Astrocyte of the cerebellum (primary cell): Measurements from ENCODE around the gene RNLS.

ENCODE experiments used
- DNase-seq: peaks from one replicate; pipeline ENCODE4 v3.0.0-alpha.2; 2011; ENCODE audit warnings: low read depth
- H3K4me3 ChIP-seq: 2 replicates; pipeline ENCODE4 v1.5.1; 2011; ENCODE audit warnings: mild to moderate bottlenecking, low read depth, low read length, moderate library complexity
- in situ Hi-C: cut with HindIII; loops from 2 replicates; pipeline ENCODE4 v1.10.0; 2017; ENCODE audit warnings: low sequenced_read_pairs
- TF ChIP-seq, protein P1 (sequence below): IDR thresholded peaks from 2 replicates; pipeline ENCODE4 v1.5.1; 2012; ENCODE audit warnings: low read length, low read depth, moderate library complexity, mild to moderate bottlenecking; ENCODE audit errors: missing control alignments

The RNLS gene

DNA sequence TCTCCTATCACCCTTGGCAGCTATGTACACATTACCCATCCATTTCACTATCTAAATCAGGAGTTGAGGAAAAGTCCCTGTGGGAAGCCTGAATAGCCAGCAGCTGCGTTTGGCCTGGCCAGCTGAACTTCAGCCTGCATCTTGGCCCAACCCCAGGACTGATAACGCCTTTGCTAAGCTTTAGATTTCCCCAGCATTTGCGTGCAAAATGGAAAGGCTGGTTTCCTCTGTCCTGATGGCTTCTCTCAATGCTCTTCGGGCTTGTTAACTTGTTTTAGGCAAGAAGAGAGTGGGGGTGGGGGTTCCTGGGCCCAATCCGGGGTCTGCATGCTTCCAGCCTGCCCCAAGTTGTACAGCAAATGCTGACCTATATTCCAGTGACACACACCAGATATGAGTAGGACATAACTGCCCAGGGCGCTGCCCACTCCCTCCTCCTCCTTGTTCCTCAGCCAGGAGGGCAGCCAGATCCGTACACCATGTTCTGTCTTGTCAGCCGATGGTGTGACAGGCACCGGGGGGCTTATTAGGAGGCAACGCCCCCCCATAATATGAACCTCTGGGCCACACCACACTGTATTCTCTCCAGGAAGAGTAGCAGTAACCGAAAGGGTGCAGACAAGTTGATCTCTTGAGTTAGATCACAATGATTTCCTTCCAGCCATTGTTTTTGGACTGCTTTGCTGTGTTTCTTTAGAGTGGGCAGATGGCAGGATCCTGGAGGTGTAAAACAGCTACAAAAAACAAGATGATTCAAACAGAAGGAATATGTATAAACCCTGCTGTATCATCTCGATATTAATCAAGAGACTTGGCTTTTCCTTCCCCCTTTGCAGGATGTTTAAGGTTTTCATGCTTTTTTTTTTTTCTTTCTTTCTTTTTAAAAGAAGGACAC is 339.0 kb downstream of the RNLS start:
- no peak overlapping the region for H3K4me3 ChIP-seq
- no peak for DNase-seq
- TF ChIP-seq, protein P1, sequence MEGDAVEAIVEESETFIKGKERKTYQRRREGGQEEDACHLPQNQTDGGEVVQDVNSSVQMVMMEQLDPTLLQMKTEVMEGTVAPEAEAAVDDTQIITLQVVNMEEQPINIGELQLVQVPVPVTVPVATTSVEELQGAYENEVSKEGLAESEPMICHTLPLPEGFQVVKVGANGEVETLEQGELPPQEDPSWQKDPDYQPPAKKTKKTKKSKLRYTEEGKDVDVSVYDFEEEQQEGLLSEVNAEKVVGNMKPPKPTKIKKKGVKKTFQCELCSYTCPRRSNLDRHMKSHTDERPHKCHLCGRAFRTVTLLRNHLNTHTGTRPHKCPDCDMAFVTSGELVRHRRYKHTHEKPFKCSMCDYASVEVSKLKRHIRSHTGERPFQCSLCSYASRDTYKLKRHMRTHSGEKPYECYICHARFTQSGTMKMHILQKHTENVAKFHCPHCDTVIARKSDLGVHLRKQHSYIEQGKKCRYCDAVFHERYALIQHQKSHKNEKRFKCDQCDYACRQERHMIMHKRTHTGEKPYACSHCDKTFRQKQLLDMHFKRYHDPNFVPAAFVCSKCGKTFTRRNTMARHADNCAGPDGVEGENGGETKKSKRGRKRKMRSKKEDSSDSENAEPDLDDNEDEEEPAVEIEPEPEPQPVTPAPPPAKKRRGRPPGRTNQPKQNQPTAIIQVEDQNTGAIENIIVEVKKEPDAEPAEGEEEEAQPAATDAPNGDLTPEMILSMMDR: no peak
- in situ Hi-C loops: loop anchor here (25.0 kb wide), 1 partner anchor 382 kb away; the partner anchor contains the start of genes KLLN and PTEN

DNA sequence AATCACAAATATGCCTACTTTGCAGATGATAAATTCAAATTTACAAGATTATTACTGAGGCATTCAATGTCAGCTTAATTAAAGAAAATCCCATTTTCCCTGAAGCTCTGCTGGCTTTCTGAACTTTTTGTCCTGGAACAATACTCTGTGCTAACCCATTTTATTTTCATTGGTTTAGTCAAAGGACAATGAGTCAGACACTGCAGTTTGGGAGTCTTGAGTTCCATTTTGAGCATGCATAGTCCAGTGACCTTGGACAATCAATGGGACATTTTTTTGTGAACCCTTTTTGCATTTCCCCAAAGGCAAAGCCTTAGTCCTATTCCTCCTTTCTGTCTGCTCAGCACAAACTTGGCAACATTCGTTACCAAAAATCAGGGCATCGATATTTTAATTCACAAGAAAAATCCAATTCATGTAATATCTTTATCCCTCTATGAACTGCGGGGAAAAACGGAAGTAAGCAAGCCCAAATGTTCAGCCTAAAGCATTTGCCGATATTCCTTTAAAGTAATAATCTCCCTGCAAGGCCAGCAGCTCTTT is 339.8 kb downstream of the RNLS start:
- no peak for DNase-seq
- TF ChIP-seq, protein P1: no peak
- in situ Hi-C loops: loop anchor here (25.0 kb wide), 1 partner anchor 381 kb away; the partner anchor contains the start of genes KLLN and PTEN
- H3K4me3 ChIP-seq: no peak overlapping the region

DNA sequence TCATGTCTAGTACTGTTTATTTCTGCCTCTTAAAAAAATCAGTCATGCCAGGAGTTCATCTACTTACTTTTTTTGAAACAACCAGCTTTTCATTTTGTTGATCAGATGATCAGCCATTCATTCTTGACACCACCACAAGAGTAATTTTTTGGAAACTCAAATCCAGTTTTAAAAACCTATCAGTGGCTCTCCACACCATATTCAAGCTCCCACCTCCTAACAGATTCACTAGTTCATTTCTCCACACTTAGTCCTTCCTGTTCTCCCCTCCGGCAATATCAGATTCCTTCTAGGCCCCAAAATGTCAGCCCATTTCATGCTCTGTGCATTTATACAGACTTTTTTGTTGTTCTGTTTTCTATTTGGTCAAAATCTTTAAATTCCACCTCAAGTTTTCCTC is 341.6 kb downstream of the RNLS start:
- TF ChIP-seq, protein P1: no peak
- H3K4me3 ChIP-seq: no peak overlapping the region
- in situ Hi-C loops: loop anchor here (25.0 kb wide), 1 partner anchor 379 kb away; the partner anchor contains the start of genes KLLN and PTEN
- no peak for DNase-seq

DNA sequence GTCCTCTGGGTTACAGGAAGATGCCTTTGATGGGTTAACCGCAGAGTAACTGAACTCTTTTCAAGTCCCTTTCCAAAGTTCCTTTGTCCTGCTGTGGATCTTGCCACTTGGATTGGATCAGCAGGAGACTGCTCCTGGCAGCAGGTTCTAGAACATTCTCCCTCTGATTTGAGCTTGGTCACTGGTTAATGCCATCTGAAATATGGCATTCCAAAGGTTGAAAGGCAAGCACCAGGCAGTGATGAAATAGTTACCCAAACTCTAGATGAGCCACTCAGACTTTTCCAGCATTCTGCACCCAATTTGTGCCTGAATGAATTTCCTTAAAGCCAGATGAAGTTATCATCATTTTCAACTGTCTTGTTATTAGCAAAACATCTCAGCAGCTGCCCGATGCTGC is 343.9 kb downstream of the RNLS start:
- DNase-seq: no peak
- H3K4me3 ChIP-seq: no peak overlapping the region
- TF ChIP-seq, protein P1: no peak
- in situ Hi-C loops: loop anchor here (25.0 kb wide), 1 partner anchor 377 kb away; the partner anchor contains the start of genes KLLN and PTEN

DNA sequence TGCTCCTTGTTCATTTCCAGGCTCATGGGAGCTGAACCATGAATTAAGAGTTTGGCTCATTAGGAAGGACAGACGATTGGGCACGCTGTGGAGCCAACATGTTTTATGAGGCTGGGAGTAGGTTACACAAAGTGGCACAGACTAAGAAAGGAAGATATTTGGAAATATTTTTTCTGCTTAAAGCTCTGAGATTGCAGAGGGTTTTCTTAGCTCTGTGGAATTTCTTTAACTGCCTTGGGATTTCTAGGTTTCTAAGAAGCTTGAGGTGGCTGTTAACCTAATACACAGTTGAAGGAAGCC is 344.6 kb downstream of the RNLS start:
- TF ChIP-seq, protein P1: no peak
- H3K4me3 ChIP-seq: no peak overlapping the region
- in situ Hi-C loops: loop anchor here (25.0 kb wide), 1 partner anchor 376 kb away; the partner anchor contains the start of genes KLLN and PTEN
- no peak for DNase-seq

DNA sequence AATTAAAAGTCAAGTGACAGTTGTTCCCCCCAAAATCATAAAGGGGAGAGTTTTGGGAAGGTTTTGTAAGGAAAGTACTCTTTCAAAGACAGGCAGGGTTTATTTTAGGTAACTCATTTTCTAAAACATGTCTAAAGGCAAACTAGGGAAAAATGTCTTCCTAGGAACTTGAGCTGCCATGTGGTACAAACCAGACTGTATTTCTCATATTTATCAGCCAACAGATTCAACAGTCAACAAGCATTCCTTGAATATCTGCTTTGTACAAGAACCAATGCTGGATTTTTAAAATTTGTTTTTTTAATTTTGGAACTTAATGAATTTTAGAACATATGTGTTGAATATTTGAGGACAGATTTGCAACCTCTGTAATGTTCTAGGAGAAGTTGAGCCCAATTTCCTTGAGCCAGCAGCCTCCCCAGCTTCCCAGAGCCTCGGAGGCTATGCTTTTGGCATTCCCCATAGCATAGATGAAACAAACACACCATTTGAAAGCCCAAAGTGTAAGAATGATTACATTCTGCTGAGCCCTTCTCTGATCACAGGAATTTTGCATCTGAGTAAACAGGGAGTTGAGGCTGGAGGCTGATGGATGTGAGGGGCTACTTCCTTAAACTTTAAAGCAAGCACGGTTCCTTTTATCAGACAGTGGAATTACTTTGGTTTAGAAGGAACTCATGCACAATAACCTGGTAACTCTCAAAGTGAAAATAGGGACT is 345.1 kb downstream of the RNLS start:
- TF ChIP-seq, protein P1: no peak
- H3K4me3 ChIP-seq: no peak overlapping the region
- DNase-seq: no peak
- in situ Hi-C loops: loop anchor here (25.0 kb wide), 1 partner anchor 376 kb away; the partner anchor contains the start of genes KLLN and PTEN
